HEK293T (cell line): ENCODE results near the gene APBB2.
"Not testable (repeated sequence)": the region's sequence is repeated elsewhere in the genome, so short reads cannot be mapped to it uniquely, and the experiment has no call there.

ENCODE experiments used
- CTCF ChIA-PET: fragments of 350-600 bp; formaldehyde crosslinking; extraction: SDS; loops from one replicate; lab custom pipeline; 2021; ENCODE audit warnings: antibody characterized with exemption, inconsistent platforms; lab: Yijun Ruan, JAX
- POLR2A ChIA-PET: fragments of 350-600 bp; formaldehyde crosslinking; extraction: SDS; loops from one replicate; lab custom pipeline; 2020; ENCODE audit warnings: antibody characterized with exemption, inconsistent platforms; lab: Yijun Ruan, JAX
- DNase-seq: peaks from one replicate; pipeline ENCODE4 v3.0.0; 2012; ENCODE audit warnings: mixed read lengths; ENCODE audit errors: extremely low spot score
- ARNT ChIP-seq: fragments of 450-650 bp; IDR thresholded peaks from 2 replicates; pipeline ENCODE4 v1.6.1; 2017; ENCODE audit warnings: mild to moderate bottlenecking
- BHLHE40 ChIP-seq: fragments of 450-650 bp; IDR thresholded peaks from 2 replicates; pipeline ENCODE4 v1.6.1; 2016; ENCODE audit warnings: mild to moderate bottlenecking, moderate library complexity, borderline replicate concordance
- CTBP1 ChIP-seq: fragments of 450-650 bp; IDR thresholded peaks from 2 replicates; pipeline ENCODE4 v1.6.1; 2016; ENCODE audit warnings: borderline replicate concordance
- ELF4 ChIP-seq: fragments of 450-650 bp; IDR thresholded peaks from 2 replicates; pipeline ENCODE4 v1.6.1; 2017; ENCODE audit warnings: antibody characterized with exemption
- FOXA1 ChIP-seq: fragments of 450-650 bp; IDR thresholded peaks from 2 replicates; pipeline ENCODE4 v1.6.1; 2016; ENCODE audit warnings: mild to moderate bottlenecking
- FOXK2 ChIP-seq: fragments of 450-650 bp; IDR thresholded peaks from 2 replicates; pipeline ENCODE4 v1.6.1; 2016; ENCODE audit warnings: mild to moderate bottlenecking
- FOXM1 ChIP-seq: fragments of 450-650 bp; IDR thresholded peaks from 2 replicates; pipeline ENCODE4 v1.6.1; 2017; ENCODE audit warnings: mild to moderate bottlenecking, borderline replicate concordance
- HDGF ChIP-seq: fragments of 450-650 bp; IDR thresholded peaks from 2 replicates; pipeline ENCODE4 v1.6.1; 2017; ENCODE audit warnings: antibody characterized with exemption, borderline replicate concordance
- L3MBTL2 ChIP-seq: fragments of 450-650 bp; conservative IDR thresholded peaks from 2 replicates; pipeline ENCODE4 v1.6.1; 2016; ENCODE audit warnings: mild to moderate bottlenecking
- LEF1 ChIP-seq: fragments of 450-650 bp; IDR thresholded peaks from 2 replicates; pipeline ENCODE4 v1.6.1; 2017; ENCODE audit warnings: mild to moderate bottlenecking, borderline replicate concordance
- NFRKB ChIP-seq: fragments of 450-650 bp; IDR thresholded peaks from 2 replicates; pipeline ENCODE4 v1.6.1; 2016; ENCODE audit warnings: mild to moderate bottlenecking, moderate library complexity
- PKNOX1 ChIP-seq: fragments of 450-650 bp; IDR thresholded peaks from 2 replicates; pipeline ENCODE4 v1.6.1; 2016
- SP1 ChIP-seq: fragments of 450-650 bp; IDR thresholded peaks from 2 replicates; pipeline ENCODE4 v1.6.1; 2017
- SUZ12 ChIP-seq: fragments of 450-650 bp; IDR thresholded peaks from 2 replicates; pipeline ENCODE4 v1.6.1; 2016; ENCODE audit warnings: mild to moderate bottlenecking
- TARDBP ChIP-seq: fragments of 450-650 bp; IDR thresholded peaks from 2 replicates; pipeline ENCODE4 v1.6.1; 2016
- ZNF384 ChIP-seq: fragments of 450-650 bp; IDR thresholded peaks from 2 replicates; pipeline ENCODE4 v1.6.1; 2016

Gene APBB2

GRCh38 chr4:41064953-41065352, 149.4 kb downstream of the APBB2 start:
- no peak for DNase-seq
- TF ChIP-seq FOXM1 (no peak), ARNT (no peak), ELF4 (no peak), HDGF (no peak), ZNF384 (no peak), SP1 (no peak), LEF1 (no peak), SUZ12 (no peak), TARDBP (no peak)
- POLR2A ChIA-PET: no interaction called here
- CTCF ChIA-PET: no interaction called here

GRCh38 chr4:41061482-41062185, 152.7 kb downstream of the APBB2 start:
- POLR2A ChIA-PET: no interaction called here
- no peak for DNase-seq
- TF ChIP-seq ARNT (no peak), HDGF (no peak), FOXK2 (no peak), NFRKB (no peak), LEF1 (no peak), CTBP1 (no peak), ZNF384 (no peak), SUZ12 (no peak), FOXA1 (no peak), BHLHE40 (no peak), ELF4 (no peak), SP1 (no peak), L3MBTL2 (no peak), FOXM1 (no peak), PKNOX1 (no peak), TARDBP (no peak)
- CTCF ChIA-PET: no interaction called here

GRCh38 chr4:41060352-41061334, 153.7 kb downstream of the APBB2 start:
- POLR2A ChIA-PET: no interaction called here
- DNase-seq: no peak
- CTCF ChIA-PET: no interaction called here

GRCh38 chr4:41059411-41059810, 154.9 kb downstream of the APBB2 start:
- DNase-seq, CTCF ChIA-PET, POLR2A ChIA-PET: not testable (repeated sequence)

More at GRCh38 chr4:41060352-41061334, 153.7 kb downstream of the APBB2 start:
- TF ChIP-seq BHLHE40 (no peak), PKNOX1 (0 out of 2 replicates have a peak, but pooled peaks have one; percentile 16), SUZ12 (no peak), ZNF384 (no peak)

GRCh38 chr4:41058426-41058825, 155.9 kb downstream of the APBB2 start:
- CTCF ChIA-PET: no interaction called here
- DNase-seq: no peak
- TF ChIP-seq PKNOX1 (no peak), BHLHE40 (no peak), ARNT (no peak), LEF1 (no peak)
- POLR2A ChIA-PET: no interaction called here

GRCh38 chr4:41057467-41057866, 156.9 kb downstream of the APBB2 start:
- TF ChIP-seq CTBP1 (no peak), HDGF (no peak), L3MBTL2 (no peak), ELF4 (no peak), NFRKB (no peak), FOXA1 (no peak), BHLHE40 (no peak), ARNT (no peak), FOXM1 (no peak), TARDBP (no peak), SP1 (no peak), SUZ12 (no peak), PKNOX1 (no peak), ZNF384 (no peak), LEF1 (no peak), FOXK2 (no peak)
- no peak for DNase-seq
- CTCF ChIA-PET: no interaction called here
- POLR2A ChIA-PET: no interaction called here
